ENCODE data around the gene STARD13.
A peak's percentile ranks its signal among the peaks of the same experiment; 100 is the strongest.
"Not testable (repeated sequence)": the region's sequence is repeated elsewhere in the genome, so short reads cannot be mapped to it uniquely, and the experiment has no call there.

Gene STARD13

DNA sequence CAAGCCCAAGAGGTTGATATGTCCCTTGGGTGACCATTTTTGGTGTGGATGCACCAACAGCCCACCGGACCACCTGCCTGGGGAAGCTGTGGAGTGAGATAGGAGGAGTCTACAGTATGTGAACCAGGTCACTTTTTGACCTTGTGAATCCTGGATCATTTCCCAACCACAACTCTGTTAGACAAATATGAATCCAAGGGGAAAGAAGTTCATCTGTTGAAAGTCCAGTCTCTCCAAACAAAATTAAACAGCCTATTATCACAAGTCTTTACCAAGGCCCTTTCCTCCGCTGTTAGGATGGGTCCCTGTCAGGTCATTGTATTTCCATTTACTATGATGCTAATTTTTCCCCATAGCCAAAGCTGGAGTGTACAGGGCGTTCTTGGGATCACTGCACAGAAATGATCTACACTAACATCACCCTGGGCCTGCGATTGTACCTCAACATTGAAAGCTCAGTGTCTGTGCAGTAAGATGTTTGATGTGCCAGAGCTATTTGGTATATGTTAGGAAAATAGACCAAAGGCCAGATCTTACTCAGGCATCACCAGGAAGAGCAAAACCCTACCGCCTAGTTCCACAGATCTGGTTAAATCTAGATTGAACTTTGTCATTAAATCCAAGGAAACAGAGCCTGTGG lies 117.1 kb downstream of the STARD13 start:
- no peak for DNase-seq

DNA sequence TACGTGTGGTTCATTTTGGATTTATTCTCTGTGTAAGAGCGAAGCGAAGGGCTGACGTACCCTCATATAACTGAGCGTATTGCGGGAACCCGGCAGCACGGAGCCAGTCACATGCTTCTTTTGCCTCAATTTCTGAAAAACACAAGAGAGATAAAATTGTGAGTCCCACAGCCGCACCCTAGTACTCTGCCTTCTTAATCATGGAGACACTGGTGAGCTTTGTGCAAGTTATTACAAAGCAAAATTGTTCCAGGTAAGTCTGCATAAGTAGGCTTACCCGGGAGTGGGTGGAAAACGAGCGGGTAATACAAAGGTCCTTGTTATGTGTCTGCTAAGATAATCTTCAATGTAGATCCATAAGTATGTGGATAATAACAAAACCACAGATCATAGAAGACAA lies 118.1 kb downstream of the STARD13 start:
- DNase-seq = no peak

DNA sequence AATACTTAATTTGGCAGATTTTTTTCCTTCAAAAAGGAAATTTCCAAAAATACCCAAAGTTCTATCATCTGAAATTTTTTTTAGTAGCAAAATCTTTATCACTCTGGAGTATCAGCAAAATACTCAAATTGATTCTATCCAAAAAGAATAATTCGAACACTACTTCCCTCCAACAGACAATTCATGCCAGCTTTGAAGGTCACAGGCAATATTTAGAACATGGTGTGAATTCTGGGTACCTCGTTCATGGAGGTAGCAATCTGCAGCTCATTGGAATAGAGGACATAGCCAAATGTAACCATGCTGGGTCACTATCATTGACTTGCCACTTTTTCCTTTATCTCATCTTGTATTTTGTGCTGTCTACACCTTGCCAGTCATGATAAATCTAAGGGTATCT lies 119.8 kb downstream of the STARD13 start:
- DNase-seq = no peak

DNA sequence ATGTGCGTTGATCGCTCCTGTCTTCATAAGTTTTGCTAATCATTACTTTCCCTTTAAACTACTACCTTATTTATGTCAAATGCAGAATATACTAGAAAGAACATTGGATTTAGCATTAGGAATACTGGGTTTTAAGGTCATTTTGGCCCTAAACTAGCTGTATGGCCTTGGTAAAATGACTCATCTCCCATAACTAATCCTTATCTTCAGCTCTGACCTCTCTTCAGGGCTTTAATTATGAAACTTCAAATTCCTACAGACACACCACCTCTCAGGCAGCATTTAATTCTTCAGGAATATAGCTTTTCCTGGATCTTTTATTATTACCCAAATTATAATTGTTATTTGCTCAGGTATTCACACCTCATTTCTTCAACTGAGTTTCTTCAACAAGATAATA lies 121.2 kb downstream of the STARD13 start:
- no peak for DNase-seq

DNA sequence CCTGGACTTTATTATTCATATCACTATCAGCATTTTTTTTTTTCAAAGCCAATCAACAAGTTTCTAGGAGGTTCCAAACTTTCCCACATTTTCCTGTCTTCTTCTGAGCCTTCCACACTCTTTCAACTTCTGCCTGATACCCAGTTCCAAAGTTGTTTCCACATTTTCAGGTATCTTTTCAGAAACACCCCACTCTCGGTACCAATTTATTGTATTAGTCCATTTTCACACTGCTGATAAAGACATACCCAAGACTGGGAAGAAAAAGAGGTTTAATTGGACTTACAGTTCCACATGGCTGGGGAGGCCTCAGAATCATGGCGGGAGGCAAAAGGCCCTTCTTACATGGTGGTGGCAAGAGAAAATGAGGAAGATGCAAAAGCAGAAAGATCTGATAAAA lies 122.8 kb downstream of the STARD13 start:
- DNase-seq = not testable (repeated sequence)

DNA sequence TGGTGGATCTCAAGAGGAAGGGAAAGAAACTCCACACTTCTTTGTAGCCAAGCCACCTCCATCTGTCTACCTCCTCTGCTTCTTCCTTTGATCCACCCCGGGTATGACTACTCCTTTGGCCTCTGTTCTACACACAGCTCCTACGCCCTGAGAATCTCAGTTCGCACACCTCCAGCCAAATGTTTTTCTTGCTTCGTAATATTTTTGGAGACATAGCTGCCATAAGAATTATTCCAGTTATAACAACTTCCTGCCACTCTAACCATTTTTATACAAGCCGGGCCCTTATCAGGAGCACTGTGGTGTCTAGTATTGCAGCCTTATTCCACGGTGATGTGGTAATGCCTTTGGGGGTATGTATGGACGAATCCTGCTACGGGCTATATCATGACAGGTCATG lies 126.7 kb downstream of the STARD13 start:
- DNase-seq = no peak

DNA sequence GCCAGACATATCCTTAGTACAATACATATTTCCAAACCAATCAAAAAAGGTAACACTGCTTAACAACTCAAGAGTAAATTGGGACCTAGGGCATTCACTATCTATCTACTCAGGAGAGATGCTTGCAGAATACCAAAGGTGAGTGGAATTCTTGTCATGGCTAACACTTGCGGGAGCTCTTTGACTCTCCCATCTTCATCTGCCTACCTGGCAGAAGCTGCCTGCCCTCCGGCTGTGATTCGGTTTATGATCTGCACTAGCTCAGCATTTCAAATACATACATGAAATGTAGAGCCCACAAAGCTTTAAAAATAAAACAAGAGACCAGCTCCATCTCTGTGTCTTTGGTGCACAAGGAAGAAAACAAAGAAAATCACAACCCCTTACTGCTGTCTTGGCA lies 127.3 kb downstream of the STARD13 start:
- DNase-seq = no peak

DNA sequence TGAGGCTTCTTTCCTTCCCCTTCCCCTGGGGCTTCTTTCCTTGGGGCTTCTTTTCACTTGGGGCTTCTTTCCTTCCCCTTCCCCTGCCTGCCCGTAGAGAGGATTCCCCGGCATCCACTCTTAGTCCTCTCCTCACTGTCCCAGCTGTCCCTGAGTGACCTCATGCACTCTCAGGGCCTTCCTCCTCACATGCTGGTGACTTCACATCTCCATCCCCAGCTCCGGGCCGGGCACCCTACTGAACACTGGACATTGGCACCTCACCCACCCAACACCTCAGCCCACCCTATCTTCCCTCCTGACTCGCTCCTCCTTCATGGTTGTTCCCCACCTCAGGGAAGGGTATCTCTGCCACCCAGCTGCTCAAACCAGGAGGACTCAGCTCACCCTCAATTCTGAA lies 130.6 kb downstream of the STARD13 start:
- no peak for DNase-seq

DNA sequence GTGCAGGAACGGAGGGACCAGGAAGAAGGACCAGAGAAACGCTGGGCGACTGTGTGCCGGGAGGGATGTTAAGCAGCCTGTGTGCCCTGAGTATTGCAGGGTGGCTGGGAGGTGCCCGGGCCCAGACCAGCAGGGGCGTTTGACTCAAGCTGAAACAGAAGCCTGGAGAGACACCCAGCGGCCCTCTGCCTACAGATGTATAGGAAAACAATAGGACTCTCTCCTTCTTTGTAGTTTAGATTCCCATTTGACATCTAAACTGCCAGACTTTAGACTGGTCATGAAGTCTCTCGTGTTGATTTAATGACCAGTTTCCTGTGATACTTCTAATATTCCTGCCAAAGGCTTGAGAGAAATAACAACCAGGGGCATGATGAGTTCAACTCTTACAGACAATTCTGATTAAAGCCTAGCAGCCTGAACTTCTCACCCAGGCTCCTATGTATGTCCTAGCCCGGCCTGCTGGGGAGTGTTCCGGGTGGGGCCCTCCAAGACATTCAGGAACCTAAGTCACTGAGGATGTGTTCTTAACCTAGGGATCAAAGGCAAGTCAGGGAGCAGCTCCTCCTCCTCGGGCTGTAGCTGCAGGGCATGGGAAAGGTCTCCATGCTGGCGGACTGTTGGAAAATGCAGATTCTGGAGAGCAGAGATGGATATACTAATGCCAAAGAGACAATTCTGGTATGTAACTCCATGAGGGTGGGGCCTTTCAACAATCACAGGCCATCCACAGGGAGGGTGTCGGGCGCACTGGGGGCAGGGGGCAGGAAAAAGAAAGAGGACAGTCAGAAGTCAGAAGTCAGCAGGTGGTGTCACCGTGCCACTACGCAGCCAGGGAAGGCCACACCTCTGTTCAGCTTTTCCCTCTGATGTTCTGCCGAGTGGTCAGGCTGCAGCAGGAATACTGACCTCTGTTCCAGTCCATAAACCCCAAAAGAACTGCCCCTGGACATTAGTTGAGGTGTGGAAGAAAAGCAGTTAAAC lies 131.8 kb downstream of the STARD13 start:
- DNase-seq = no peak

DNA sequence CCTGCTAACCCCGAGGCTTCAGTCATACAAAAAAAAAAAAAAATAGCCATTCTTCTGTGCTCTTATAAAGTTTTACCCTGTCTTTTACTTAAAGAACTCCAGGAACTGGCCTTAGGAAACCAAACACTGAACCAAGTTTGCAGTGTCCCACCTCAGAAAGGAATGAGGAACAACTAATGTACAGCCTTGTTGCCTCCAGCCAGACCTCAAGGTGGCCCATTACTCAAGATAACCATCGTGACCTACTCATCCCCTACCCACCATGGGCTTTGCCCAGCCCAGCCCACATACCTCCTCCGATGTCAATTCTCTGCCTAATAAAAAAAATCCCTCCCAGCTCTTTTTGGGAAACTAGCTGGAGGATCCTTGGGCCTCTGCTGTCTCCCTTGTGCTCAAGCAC lies 133.2 kb downstream of the STARD13 start:
- DNase-seq = no peak

DNA sequence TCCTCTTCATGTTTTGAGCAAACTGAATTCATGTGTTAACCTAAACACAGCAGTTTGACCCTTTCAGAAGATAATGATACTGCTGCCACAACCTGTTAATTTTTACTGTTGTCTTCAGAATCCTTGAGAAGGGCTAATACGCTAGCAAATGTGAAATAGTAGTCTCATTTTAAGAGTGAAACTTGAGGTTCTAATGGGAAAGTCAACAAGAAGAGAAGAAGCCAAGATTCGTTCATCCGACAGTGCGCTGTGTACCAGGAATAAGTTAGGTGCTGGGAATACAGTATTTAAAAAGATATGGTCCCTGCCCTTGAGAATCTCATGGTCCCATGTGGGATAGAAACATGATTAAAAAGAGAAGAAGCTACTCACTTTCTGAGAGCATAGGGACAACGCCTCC lies 134.9 kb downstream of the STARD13 start:
- DNase-seq = no peak

DNA sequence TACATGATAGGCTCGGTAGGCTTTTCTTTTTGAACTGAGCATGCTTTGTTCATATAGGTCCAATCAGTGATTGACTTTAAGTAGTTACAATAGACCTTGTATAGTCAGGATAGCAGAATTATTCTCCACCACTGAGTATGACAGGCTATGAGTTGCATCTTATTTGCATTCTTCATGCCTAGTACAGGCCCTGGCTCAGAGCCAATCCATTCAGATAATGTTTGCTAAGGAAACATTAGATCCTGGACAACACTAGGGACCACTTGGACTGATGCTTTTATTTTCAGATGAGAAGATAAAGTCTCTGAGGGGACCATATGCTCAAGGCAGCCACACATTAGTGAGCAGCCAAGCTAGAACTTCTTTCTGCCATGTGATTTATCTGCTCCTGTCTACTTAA lies 135.4 kb downstream of the STARD13 start:
- no peak for DNase-seq

DNA sequence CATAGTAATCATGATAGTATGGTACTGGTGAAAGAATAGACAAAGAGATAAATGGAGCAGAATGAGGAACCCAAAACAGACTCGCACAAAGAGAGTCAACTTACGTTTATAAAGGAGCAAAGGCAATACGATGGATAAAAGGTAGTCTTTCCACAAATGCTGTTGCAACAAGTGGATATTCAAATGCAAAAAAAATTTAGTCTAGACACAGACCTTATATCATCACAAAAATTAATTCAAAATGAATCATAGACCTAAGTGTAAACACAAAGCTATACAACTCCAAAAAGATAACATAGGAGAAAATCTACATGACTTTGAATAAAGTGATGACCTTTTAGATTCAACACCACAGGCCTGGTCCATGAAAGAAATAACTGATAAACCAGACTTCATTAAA lies 137.7 kb downstream of the STARD13 start:
- DNase-seq = no peak

DNA sequence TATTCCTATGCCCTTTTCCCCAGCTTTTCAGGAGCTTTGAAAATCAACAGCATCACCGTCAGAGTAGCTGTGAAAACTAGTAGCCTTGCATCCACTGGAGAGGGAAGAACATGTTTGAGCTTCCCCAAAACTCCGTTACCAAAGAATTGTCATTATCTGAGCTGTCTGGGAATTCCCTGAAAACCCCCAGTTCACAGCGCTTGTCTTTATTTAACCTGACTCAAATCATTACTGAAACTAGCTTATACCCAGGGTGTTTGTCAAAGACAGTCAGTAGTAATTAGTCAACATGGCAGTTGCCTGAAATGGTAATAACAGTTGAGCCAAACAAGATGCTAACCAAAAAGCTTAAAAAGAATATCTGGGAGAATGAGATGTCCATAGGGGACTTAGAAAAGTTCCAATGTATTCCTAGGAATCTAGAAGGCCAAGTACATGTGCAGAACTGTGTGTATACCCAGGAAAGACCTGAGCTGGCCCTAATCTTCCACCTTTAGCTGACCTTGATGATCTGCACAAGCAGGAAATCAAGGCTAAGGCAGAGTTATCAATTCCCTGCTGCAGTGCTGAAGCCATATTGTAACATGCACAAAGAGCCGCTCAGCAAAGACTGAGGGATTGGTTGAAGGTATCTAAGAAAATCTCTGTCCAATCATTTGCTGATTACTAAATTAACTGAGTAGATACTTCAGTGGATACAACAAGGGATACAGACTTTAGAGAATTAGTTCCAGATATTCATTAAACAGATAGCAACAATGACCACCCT lies 138.5 kb downstream of the STARD13 start:
- peak; percentile 90 for DNase-seq

DNA sequence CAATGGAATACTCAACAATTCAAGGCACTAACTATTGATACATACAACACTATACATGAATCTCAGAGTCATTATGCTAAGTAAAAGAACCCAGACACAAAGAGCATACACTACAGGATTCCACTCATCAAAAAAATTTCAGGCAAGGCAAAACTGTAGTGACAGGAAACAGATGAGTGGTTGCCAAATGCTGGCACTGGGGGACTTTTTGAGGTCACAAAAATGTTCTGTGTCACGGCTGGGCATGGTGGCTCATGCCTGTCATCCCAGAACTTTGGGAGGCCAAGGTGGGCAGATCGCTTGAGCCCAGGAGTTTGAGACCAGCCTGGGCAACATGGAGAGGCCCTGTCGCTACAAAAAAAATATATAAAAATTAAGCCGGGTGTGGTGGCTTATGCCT lies 139.9 kb downstream of the STARD13 start:
- peak; percentile 62 for DNase-seq

DNA sequence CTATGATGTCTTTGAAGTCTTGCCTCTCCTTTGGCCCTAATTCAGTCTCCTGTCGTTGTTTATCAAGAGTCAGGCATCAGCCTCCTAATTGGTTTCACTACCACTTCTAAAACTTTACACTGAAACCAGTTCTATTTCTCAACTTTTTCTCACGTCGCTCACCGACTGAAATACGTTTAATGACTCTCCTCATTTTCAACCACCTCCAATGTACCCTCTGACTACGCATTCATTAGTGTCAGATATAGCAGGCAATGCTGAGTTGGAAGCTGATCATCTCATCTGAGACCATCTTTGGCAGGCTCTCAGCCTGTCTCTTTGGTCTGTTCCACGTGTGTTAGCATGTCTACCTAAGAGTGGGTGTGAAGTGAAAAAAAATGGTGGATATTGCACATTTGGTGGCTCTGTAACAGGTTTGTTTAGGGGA lies 141.2 kb downstream of the STARD13 start:
- no peak for DNase-seq

DNA sequence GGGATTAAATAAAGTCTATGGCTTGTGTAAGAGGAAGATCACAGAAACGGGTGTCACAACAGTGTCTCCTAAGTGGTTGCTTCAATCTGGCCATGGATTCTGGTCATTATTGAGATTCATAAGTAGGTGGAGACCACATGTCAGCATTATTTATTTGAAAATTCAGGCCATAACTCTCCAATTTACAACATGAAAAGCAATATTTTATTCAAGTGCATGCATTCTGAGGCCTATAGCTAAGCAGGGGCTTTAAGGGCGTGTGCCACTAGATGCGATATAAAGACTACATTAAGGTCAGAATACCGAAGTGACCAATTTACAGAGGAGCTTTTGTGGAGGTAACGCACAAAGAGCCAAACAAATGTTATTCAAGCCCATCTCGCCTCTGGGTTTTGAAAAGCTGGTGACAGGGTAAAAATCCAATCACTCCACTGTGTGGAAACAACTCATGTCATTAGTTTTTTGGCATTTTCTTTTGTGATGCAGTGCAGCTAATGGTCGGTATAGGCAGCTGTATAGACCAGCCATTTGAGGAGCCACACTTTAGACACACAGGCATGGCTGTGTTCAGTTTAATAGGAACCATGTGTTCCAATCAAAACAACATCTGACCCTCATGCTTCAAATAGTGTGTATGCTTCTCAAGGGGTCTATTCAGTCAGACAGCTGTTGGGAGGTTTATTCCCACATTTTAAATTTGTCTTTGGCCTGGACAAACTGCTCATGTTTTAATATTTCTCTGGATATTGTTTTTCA lies 145.6 kb downstream of the STARD13 start:
- DNase-seq = no peak

DNA sequence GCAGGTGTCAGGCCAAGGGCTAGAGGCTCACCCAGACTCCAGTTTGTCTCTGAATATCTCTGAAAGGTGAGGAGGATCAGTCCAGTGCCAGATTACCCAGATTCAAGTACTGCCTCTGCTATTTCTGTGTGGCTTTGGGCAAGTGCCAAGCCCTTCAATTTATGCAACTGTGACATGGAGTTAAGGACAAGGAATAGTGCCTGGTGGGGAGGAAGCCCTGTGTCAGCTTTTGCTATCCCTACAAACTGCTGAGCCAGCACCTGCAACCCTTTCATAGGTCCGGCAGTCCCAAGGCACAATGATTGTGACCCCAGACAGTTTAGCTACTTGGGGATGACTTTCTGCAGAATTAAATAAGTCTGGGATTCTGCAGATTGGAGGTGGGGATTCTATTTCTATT lies 146.4 kb downstream of the STARD13 start:
- no peak for DNase-seq

DNA sequence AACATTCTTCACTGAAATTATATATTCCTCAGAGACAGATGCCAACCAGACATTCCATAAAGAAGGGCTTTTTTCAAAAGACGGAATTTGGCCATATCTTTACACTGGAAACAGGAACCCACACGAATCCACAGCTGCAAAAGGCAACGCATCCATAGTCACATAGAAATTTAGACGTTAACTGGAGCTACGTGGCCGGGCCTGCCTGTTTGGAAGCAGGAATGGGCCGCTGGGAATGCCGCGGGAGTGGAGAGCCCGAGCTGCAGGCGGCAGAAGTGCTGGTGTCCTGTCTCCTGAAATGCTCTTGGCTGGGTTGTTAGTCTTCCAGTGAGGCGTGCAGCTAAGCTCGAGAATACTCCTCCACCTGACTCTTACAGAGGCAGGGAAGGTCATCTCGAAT lies 147.1 kb downstream of the STARD13 start:
- no peak for DNase-seq

DNA sequence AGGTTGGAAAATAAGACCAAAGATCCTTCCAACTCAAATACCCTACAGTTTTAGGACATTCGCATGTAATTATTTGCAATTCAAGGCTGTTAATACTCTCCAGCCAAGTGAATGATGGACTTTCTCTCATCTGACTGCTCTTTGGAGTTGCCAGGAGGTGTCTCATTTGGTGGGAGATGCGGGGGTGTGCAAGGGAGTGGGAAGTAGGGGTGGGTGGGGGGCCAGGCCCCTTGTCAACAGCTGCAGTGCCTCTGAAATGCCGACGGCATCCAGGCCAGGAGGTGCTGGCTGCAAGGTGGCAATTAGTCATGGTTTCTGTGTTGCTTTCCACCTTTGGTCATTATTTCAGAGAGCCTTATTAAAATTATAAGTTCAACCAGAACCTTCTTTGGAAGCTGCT lies 147.8 kb downstream of the STARD13 start:
- no peak for DNase-seq

DNA sequence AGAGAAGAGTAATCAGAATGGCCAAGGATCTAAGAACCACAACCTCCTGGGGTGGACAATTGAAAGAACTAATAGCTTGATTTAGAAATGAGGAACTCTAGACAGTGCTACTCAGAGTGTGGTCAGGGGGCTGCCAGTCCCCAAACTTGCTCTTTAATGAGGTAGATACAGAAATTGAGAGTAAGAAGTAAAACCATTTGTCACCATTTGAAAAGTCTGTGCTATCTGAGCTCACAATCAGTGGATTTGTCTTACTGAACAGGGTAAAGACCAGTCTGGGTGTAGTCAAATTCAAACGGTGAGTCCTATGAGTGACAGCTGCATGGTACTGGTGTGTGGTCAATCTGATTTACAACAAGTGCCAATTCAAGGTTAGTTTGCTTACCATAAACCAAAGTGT lies 150.5 kb downstream of the STARD13 start:
- DNase-seq = no peak

DNA sequence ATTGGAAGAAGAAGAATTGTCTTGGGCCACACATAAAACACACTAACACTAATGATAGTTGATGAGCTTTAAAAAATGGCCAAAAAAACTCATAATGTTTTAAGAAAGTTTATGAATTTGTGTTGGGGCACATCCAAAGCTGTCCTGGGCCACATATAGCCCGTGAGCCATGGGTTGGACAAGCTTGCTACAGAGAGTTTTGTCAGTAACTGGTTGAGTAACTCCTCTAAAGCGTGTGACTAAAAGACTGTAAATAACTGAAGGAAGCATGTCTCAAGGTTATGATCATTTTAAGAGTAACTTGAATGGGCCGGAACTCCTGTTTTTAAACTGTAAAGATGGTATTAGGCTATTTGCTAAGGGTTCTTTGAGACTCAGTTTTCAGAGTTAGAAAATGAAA lies 151.3 kb downstream of the STARD13 start:
- no peak for DNase-seq

All from activated CD4-positive, alpha-beta T cell treated with anti-CD3 and anti-CD28 coated beads, Interleukin-10, Interleukin-2, amounts not matched to agents 100 ng/mL and 50 ng/mL, durations not matched to agents 16 hours and 8 hours (primary cell).